WTC11 (cell line): ENCODE measurements around the gene CELF4.

Experiments
- CREM ChIP-seq: sonication (generic); formaldehyde crosslinking; IDR thresholded peaks from 2 replicates; pipeline ENCODE4 v1.8.1; 2022; ENCODE audit warnings: mild to moderate bottlenecking, missing genetic modification reagents, moderate library complexity
- ELF4 ChIP-seq: sonication (generic); formaldehyde crosslinking; IDR thresholded peaks from 2 replicates; pipeline ENCODE4 v1.8.1; 2022; ENCODE audit warnings: low read depth, mild to moderate bottlenecking, moderate library complexity, missing genetic modification reagents
- NFE2L1 ChIP-seq: sonication (generic); formaldehyde crosslinking; IDR thresholded peaks from 2 replicates; pipeline ENCODE4 v1.8.1; 2023; ENCODE audit warnings: missing genetic modification reagents
- SMAD3 ChIP-seq: sonication (generic); formaldehyde crosslinking; IDR thresholded peaks from 2 replicates; pipeline ENCODE4 v1.8.0; 2022; ENCODE audit warnings: missing genetic modification reagents, mild to moderate bottlenecking, borderline replicate concordance
- TEAD4 ChIP-seq: sonication (generic); formaldehyde crosslinking; IDR thresholded peaks from 2 replicates; pipeline ENCODE4 v1.8.0; 2022; ENCODE audit warnings: mild to moderate bottlenecking, missing genetic modification reagents
- ZNF416 ChIP-seq: fragments of 250-450 bp; sonication (Bioruptor Pico); IDR thresholded peaks from 2 replicates; pipeline ENCODE4 v1.9.0; 2021; ENCODE audit warnings: mild to moderate bottlenecking, inconsistent platforms
- ZNF671 ChIP-seq: fragments of 250-450 bp; sonication (Bioruptor Pico); IDR thresholded peaks from 2 replicates; pipeline ENCODE4 v1.8.0; 2021; ENCODE audit warnings: mild to moderate bottlenecking
- TF ChIP-seq, protein P1 (sequence below): fragments of 200-600 bp; IDR thresholded peaks from 2 replicates; pipeline ENCODE4 v1.8.0; 2022; ENCODE audit warnings: antibody characterized with exemption
- TF ChIP-seq, protein P2 (sequence below): sonication (generic); formaldehyde crosslinking; conservative IDR thresholded peaks from 2 replicates; pipeline ENCODE4 v1.8.1; 2023; ENCODE audit warnings: mild to moderate bottlenecking, low read depth, missing genetic modification reagents, moderate library complexity
- TF ChIP-seq, protein P3 (sequence below): sonication (generic); formaldehyde crosslinking; IDR thresholded peaks from 2 replicates; pipeline ENCODE4 v1.8.1; 2022; ENCODE audit warnings: low read depth, missing genetic modification reagents, borderline replicate concordance
- TF ChIP-seq, protein P4 (sequence below): fragments of 250-450 bp; sonication (Bioruptor Pico); IDR thresholded peaks from 2 replicates; pipeline ENCODE4 v1.9.0; 2021; ENCODE audit warnings: mild to moderate bottlenecking
- TF ChIP-seq, protein P5 (sequence below): sonication (generic); formaldehyde crosslinking; IDR thresholded peaks from 2 replicates; pipeline ENCODE4 v1.8.1; 2022; ENCODE audit warnings: low read depth, mild to moderate bottlenecking, moderate library complexity, missing genetic modification reagents, borderline replicate concordance
- TF ChIP-seq, protein P6 (sequence below): sonication (generic); formaldehyde crosslinking; IDR thresholded peaks from 2 replicates; pipeline ENCODE4 v1.8.0; 2022; ENCODE audit warnings: missing genetic modification reagents
- TF ChIP-seq, protein P7 (sequence below): sonication (generic); formaldehyde crosslinking; IDR thresholded peaks from 2 replicates; pipeline ENCODE4 v1.8.0; 2023; ENCODE audit warnings: missing genetic modification reagents, mild to moderate bottlenecking, borderline replicate concordance

DNA sequence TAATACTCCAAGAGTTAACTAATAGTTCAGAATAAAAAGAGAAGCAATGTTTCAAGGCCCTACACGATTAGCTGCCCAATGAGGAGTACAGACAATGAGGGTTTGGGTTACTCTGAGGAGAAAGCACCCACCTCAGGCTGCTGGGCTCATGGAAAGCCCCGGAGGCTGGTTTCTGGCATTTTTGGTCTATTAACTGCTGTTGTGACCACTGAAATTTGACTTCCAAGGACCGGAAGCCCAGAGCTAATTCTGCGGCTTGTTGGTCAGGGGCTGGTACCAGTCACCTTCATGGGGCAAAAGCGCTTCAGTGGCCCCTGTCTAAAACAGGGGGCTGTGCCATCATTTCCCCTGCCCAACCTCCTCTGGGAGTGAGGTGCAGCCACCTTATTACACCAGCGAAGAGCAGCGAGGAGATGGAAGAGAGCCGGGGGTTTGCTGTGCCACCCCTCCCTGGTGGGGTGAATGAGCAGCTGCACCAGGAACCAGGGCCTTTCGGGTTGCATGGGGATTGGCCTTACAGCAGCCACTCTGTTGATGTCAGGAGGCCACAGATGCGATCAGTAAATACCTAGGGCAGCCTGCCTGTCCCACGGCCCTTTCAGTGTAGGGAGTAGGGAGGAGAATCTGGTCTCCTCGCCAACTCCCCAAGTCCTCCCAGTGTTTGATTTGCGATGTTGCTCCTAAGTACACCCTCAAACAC, 131.3 kb downstream of the CELF4 start:
- no peak for TF ChIP-seq ZNF671 (CRISPR knock-in tag)
- TF ChIP-seq, protein P1, sequence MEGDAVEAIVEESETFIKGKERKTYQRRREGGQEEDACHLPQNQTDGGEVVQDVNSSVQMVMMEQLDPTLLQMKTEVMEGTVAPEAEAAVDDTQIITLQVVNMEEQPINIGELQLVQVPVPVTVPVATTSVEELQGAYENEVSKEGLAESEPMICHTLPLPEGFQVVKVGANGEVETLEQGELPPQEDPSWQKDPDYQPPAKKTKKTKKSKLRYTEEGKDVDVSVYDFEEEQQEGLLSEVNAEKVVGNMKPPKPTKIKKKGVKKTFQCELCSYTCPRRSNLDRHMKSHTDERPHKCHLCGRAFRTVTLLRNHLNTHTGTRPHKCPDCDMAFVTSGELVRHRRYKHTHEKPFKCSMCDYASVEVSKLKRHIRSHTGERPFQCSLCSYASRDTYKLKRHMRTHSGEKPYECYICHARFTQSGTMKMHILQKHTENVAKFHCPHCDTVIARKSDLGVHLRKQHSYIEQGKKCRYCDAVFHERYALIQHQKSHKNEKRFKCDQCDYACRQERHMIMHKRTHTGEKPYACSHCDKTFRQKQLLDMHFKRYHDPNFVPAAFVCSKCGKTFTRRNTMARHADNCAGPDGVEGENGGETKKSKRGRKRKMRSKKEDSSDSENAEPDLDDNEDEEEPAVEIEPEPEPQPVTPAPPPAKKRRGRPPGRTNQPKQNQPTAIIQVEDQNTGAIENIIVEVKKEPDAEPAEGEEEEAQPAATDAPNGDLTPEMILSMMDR = no peak
- TF ChIP-seq, protein P2, sequence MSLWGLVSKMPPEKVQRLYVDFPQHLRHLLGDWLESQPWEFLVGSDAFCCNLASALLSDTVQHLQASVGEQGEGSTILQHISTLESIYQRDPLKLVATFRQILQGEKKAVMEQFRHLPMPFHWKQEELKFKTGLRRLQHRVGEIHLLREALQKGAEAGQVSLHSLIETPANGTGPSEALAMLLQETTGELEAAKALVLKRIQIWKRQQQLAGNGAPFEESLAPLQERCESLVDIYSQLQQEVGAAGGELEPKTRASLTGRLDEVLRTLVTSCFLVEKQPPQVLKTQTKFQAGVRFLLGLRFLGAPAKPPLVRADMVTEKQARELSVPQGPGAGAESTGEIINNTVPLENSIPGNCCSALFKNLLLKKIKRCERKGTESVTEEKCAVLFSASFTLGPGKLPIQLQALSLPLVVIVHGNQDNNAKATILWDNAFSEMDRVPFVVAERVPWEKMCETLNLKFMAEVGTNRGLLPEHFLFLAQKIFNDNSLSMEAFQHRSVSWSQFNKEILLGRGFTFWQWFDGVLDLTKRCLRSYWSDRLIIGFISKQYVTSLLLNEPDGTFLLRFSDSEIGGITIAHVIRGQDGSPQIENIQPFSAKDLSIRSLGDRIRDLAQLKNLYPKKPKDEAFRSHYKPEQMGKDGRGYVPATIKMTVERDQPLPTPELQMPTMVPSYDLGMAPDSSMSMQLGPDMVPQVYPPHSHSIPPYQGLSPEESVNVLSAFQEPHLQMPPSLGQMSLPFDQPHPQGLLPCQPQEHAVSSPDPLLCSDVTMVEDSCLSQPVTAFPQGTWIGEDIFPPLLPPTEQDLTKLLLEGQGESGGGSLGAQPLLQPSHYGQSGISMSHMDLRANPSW (CRISPR knock-in tag) = no peak
- no peak for TF ChIP-seq ELF4 (CRISPR knock-in tag)
- TF ChIP-seq, protein P3, sequence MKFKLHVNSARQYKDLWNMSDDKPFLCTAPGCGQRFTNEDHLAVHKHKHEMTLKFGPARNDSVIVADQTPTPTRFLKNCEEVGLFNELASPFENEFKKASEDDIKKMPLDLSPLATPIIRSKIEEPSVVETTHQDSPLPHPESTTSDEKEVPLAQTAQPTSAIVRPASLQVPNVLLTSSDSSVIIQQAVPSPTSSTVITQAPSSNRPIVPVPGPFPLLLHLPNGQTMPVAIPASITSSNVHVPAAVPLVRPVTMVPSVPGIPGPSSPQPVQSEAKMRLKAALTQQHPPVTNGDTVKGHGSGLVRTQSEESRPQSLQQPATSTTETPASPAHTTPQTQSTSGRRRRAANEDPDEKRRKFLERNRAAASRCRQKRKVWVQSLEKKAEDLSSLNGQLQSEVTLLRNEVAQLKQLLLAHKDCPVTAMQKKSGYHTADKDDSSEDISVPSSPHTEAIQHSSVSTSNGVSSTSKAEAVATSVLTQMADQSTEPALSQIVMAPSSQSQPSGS (CRISPR knock-in tag) = no peak
- TF ChIP-seq SMAD3 = no peak
- no peak for TF ChIP-seq ZNF416 (CRISPR knock-in tag)
- no peak for TF ChIP-seq NFE2L1 (CRISPR knock-in tag)
- no peak for TF ChIP-seq CREM (CRISPR knock-in tag)
- TF ChIP-seq, protein P4, sequence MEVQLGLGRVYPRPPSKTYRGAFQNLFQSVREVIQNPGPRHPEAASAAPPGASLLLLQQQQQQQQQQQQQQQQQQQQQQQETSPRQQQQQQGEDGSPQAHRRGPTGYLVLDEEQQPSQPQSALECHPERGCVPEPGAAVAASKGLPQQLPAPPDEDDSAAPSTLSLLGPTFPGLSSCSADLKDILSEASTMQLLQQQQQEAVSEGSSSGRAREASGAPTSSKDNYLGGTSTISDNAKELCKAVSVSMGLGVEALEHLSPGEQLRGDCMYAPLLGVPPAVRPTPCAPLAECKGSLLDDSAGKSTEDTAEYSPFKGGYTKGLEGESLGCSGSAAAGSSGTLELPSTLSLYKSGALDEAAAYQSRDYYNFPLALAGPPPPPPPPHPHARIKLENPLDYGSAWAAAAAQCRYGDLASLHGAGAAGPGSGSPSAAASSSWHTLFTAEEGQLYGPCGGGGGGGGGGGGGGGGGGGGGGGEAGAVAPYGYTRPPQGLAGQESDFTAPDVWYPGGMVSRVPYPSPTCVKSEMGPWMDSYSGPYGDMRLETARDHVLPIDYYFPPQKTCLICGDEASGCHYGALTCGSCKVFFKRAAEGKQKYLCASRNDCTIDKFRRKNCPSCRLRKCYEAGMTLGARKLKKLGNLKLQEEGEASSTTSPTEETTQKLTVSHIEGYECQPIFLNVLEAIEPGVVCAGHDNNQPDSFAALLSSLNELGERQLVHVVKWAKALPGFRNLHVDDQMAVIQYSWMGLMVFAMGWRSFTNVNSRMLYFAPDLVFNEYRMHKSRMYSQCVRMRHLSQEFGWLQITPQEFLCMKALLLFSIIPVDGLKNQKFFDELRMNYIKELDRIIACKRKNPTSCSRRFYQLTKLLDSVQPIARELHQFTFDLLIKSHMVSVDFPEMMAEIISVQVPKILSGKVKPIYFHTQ (CRISPR knock-in tag) = no peak
- TF ChIP-seq, protein P5, sequence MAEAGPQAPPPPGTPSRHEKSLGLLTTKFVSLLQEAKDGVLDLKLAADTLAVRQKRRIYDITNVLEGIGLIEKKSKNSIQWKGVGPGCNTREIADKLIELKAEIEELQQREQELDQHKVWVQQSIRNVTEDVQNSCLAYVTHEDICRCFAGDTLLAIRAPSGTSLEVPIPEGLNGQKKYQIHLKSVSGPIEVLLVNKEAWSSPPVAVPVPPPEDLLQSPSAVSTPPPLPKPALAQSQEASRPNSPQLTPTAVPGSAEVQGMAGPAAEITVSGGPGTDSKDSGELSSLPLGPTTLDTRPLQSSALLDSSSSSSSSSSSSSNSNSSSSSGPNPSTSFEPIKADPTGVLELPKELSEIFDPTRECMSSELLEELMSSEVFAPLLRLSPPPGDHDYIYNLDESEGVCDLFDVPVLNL (CRISPR knock-in tag) = no peak
- TF ChIP-seq, protein P6, sequence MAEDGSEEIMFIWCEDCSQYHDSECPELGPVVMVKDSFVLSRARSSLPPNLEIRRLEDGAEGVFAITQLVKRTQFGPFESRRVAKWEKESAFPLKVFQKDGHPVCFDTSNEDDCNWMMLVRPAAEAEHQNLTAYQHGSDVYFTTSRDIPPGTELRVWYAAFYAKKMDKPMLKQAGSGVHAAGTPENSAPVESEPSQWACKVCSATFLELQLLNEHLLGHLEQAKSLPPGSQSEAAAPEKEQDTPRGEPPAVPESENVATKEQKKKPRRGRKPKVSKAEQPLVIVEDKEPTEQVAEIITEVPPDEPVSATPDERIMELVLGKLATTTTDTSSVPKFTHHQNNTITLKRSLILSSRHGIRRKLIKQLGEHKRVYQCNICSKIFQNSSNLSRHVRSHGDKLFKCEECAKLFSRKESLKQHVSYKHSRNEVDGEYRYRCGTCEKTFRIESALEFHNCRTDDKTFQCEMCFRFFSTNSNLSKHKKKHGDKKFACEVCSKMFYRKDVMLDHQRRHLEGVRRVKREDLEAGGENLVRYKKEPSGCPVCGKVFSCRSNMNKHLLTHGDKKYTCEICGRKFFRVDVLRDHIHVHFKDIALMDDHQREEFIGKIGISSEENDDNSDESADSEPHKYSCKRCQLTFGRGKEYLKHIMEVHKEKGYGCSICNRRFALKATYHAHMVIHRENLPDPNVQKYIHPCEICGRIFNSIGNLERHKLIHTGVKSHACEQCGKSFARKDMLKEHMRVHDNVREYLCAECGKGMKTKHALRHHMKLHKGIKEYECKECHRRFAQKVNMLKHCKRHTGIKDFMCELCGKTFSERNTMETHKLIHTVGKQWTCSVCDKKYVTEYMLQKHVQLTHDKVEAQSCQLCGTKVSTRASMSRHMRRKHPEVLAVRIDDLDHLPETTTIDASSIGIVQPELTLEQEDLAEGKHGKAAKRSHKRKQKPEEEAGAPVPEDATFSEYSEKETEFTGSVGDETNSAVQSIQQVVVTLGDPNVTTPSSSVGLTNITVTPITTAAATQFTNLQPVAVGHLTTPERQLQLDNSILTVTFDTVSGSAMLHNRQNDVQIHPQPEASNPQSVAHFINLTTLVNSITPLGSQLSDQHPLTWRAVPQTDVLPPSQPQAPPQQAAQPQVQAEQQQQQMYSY (CRISPR knock-in tag) = no peak
- TF ChIP-seq TEAD4 (CRISPR knock-in tag) = no peak
- TF ChIP-seq, protein P7, sequence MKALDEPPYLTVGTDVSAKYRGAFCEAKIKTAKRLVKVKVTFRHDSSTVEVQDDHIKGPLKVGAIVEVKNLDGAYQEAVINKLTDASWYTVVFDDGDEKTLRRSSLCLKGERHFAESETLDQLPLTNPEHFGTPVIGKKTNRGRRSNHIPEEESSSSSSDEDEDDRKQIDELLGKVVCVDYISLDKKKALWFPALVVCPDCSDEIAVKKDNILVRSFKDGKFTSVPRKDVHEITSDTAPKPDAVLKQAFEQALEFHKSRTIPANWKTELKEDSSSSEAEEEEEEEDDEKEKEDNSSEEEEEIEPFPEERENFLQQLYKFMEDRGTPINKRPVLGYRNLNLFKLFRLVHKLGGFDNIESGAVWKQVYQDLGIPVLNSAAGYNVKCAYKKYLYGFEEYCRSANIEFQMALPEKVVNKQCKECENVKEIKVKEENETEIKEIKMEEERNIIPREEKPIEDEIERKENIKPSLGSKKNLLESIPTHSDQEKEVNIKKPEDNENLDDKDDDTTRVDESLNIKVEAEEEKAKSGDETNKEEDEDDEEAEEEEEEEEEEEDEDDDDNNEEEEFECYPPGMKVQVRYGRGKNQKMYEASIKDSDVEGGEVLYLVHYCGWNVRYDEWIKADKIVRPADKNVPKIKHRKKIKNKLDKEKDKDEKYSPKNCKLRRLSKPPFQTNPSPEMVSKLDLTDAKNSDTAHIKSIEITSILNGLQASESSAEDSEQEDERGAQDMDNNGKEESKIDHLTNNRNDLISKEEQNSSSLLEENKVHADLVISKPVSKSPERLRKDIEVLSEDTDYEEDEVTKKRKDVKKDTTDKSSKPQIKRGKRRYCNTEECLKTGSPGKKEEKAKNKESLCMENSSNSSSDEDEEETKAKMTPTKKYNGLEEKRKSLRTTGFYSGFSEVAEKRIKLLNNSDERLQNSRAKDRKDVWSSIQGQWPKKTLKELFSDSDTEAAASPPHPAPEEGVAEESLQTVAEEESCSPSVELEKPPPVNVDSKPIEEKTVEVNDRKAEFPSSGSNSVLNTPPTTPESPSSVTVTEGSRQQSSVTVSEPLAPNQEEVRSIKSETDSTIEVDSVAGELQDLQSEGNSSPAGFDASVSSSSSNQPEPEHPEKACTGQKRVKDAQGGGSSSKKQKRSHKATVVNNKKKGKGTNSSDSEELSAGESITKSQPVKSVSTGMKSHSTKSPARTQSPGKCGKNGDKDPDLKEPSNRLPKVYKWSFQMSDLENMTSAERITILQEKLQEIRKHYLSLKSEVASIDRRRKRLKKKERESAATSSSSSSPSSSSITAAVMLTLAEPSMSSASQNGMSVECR = no peak
